ENCODE results near the gene THADA.
A peak's percentile ranks its signal among the peaks of the same experiment; 100 is the strongest.
"Not testable (repeated sequence)": the region's sequence is repeated elsewhere in the genome, so short reads cannot be mapped to it uniquely, and the experiment has no call there.

Gene THADA

DNA sequence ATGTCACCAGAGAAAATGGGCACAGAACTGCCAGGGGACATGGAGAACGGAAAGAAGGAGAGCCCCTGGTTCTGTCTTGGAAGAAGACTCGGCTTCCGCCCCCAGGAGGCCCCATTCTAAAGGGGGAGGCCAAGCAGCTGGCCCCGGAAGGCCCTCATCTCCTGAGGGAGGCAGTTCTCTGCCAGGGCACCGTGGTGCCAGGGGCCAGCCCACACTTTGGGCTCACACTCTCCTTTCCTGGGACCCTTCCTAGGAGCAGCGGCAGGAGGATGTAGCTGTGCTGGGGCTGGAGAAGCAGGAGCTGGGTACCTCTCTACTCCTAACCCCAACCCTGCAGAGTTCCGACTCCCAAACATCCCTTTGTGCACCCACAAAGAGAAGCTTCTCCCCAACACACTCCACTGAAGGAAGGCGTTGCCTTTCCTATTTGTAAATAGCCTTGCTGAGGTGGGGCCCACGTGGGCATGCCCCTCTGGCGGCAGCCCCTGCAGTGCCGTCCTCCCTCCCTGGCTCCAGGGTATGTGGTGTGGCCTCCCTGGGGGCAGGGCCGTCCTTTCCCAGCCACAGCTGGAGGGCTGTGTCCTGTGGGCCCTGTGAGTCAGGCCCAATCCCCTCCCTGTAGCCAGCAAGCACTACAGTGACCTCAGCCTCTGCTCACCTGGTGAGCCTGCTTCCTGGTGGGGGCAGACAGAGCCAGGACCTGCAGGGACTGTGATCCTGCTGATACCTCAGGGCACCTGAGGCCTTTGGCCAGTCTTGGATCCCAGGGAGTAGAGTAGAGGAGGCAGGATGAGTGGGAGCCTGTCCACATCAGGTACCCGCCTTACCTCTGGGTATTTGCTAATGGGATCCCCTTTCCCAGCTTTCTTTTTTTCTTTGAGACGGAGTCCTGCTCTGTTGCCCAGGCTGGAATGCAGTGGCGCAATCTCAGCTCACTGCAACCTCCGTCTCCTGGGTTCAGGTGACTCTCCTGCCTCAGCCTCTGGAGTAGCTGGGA lies 396.0 kb downstream of the THADA start:
- DNase-seq, result no peak

DNA sequence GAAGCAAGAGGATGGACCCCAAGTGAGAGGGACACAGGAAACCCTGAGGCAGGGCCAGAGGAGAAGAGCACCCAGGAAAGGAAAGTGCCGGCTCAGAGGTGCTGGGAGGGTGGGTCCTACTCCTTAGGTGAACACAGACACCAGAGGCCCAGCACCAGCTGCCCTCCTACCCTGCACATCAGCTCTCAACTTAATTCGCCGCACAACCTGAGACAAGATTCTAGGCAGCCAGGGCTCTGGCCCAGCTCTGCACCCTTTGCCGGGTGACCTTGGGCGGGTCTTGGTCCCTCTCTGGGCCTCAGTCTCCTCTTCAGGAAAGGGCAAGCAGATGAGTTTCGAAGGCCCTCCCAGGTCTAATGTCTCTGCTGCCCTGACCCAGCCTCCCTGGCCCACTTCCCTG lies 397.6 kb downstream of the THADA start:
- DNase-seq, result no peak

DNA sequence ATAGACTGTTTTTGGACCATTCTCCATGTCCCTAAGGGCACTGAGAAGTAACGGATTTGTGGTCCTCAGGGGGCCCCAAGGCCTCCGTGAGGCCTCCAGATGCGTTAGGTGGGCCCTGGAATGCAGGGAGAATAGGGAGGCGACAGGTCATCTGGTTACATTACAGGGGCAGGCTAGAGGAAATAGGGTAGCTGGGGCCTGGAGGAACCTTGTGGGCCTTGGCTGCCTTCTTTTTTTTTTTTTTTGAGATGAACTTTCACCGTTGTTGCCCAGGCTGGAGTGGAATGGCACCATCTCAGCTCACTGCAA lies 398.3 kb downstream of the THADA start:
- DNase-seq, result no peak

DNA sequence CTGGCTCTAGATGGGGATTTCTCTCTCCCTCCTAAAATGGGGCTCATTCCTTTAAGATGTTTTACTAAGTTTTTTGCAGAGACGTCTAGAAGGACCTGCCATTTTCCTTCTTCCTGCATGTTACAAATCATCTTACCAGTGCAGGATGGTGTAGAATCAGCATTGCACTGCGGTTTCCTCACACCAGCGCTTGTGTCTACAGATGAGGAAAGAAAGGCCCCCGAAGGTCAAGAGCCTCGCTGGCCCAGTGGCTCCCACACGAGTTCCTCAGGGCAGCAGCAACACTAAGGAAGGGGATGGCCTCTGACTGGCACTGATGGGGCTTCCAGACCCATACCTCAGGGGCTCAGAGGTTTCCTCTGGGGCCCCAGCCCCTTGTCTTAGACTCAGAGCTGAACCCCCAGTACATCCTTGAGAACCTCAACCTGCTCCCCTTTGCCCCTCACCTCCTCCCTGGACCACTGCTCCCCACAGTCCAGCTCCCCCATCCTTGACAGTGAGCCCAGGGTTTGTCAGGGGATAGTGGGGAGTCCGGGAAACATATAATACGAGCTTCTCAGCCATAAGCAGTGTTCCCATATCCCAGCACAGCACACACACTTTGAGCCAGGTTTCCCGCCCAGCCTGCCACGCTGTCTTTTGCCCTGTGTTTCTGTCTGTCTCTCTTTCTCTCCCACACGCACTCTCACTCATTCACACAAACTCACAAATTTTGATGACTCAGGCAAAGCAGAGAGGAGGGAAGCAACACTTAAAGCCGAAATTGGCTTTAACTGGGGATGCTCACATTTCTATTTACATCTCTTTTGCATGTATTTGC lies 398.9 kb downstream of the THADA start:
- peak; percentile 36 for DNase-seq

DNA sequence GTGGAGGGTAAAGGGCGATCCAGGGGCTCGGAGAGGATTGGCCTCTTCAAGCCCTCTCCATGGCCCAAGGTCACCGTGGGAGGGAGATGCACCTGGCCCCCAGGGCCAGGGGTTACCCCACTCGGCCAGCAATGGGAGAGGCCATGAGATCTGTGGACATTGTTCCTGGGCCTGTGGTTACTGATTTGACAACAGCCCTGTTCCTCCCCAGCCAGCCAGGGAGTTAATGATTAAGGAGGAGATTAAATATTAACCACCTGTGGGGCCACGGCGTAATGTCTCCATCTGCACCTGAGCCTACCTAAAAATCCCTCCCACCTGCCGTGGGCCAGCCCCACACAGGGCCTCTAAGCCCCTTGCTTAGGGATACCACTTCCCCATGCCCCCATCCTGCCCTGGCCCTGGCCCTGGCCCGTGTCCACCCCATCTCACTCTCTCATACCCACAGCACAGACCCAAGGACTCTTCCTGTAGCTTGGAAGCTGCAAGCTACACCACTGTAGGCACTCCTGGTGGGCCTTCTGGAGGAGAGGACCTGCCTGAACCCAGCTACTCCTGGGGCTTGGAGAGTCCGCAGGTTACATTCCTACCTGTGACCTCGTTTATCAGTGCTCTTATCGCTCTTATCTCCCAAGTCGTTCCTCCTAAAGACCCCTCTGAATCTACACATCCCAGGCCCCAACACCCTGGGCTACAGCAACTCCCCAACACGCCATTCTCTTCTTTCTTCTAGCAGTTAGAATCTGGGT lies 401.5 kb downstream of the THADA start:
- DNase-seq, result no peak

DNA sequence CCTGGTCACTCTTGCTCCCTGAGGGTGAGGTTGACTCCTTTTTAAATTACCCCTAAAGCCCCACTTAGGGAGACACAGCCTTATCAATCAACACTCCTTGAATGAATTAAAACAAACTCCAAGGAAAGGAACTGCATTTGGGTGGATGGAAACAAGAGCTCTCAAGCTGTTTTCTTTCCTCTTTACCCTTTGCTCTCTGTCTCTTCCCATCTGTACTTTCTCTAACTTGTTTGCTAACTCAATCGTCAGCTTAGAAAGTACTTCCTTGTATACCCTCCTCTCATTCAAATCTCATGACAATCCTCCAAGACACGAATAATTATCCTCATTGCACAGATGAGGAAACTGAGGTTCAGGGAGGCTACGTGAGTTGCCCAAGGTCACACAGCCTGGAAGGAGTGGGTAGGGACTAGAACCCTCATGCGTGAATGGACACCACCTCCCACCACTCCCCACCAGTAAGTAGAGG lies 402.2 kb downstream of the THADA start:
- no peak for DNase-seq

DNA sequence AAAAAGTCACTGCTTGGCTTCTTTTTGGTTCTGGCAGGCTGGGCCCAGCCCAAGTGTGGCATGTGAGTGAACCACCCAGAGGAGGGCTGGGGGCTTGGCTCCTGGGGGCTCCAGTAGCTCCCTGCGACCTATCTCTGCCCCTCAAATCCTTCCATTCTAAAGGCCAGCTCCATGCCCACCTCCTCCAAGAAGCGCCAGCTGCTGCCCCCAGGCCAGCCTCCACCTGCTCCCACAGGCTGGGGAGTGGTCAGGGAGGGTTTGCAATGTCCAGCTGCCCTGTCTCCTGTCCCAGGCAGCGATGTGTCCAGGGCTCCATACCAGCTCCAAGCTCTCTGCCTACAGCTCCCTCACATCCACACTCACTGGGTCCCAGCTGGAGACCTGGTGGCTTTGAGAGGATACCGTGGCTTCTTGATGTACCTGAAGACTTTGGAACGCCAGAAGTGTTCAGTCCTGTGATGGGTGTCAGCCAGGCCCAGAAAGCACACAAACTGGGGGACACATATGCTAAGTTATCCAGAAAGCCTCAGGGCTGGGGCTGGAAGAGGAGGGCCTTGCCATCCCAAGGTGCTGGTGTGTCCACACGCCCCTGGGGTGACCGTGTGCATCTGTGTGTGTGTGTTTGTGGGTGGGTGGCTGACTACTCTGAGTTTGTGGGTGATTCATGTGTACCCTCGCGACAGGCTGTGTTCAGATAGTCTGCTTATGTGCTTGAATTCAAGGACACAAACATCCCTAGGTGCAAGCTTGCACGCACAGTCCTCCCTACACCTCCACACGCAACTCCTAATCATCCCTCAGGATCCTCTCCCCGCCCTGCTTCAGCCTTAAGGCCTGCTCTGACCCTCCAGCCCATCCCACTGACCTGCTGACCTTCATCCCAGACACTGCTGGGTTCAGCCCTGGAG lies 402.8 kb downstream of the THADA start:
- peak; percentile 39 for DNase-seq

DNA sequence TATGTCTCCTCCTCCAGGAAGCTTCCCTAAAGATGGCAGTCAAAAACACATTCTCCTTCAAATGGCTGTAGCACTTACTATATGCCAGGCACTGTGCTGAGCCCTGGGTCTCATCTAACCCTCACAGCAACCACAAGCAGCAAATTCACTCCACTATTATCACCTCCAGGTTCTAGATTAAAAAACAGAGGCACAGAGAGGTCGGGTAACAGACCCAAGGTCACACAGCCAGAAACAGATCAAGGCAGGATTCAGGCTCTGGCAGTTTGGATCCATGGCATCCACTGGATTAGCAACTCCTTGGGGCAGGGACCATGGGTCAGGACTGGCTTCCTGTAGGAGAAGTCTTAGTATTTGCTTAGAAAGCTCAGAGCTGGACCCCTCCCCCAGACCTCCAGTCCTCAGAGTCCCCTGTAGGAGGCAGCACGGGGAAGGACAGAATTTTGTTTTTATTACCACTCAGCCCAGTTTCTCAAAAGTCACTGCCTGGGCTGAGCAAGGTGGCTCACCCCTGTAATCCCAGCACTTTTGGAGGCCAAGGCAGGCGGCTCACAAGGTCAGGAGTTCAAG lies 403.8 kb downstream of the THADA start:
- DNase-seq, result no peak

DNA sequence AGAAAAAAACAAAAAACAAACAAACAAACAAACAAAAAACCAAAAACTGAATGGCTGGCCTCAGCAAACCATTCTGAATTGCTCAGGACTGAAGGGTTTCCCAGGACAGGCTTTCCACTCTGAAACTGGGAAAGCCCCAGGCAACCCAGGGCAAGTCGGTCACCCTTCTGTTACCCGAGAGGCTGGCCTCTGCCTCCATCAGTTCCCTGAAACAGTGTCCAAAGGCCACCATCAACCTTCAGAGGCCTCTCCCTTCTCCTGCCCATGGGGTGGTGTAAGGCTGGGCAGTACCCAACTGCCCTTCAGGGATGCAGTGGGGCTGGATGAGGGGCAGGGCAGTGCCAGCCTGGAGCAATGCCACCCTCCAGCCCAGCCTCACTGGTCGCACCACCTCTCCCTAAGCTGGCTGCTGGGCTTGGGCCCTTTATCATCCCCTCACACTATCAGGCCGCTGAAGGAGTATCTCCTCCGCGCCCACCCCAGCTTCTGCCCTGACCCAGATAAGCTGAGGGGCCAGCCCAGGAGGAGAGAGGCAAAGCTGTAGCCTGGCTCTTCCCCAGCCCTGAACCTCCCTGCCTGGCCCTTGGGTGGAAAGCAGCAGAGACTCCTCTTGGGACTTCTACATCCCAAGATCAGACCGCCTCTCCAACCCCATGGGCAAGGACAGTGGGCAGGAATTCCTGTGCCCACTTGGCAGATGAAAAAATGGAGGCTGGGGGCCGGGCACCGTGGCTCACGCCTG lies 405.4 kb downstream of the THADA start:
- no peak for DNase-seq

DNA sequence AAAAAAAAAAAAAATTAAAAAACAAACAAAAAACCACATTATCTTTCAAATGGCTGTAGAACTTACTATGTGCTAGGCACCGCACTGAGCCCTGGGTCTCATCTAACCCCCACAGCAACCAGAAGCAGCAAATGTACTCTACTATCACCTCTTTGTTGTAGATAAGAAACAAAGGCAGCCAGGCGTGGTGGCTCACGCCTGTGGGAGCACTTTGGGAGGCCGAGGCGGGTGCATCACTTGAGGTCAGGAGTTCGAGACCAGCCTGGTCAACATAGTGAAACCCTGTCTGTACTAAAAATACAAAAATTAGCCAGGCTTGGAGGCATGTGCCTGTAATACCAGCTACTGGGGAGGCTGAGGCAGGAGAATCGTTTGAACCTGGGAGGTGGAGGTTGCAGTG lies 406.0 kb downstream of the THADA start:
- DNase-seq, result not testable (repeated sequence)

DNA sequence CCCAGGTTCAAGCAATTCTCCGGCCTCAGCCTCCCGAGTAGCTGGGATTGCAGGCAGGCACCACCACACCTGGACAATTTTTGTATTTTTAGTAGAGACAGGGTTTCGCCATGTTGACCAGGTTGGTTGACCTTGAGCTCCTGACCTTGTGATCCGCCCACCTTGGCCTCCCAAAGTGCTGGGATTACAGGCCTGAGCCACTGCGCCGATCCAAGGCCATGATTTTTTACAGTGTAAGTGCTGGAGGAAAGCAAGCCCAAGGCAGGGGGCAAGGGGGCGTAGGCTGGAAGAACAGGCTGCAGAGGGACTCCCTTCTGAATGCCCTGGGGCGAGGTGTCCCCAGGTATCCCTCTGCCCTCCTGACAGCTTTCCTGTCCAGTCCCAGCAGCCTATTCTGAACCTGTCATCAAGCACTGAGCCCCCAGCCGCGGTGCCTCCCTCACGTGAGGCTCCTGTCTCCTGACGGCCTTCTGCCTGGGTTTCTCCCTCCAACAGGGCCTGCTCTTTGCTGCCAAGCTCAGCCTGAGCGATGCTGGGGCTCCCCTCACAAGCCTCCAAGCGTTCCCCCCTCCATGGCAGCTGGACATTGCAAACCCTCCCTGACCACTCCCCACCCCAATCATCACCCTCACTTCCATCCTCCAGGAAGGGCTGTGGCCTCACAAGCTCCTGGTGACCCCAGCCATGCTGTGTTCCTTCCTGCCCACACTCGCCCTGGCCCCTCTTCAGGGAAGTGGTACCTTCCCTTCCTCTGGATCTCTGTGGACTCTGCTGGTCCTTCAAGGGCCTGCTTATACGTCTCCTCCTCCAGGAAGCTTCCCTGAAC lies 407.1 kb downstream of the THADA start:
- DNase-seq, result no peak

DNA sequence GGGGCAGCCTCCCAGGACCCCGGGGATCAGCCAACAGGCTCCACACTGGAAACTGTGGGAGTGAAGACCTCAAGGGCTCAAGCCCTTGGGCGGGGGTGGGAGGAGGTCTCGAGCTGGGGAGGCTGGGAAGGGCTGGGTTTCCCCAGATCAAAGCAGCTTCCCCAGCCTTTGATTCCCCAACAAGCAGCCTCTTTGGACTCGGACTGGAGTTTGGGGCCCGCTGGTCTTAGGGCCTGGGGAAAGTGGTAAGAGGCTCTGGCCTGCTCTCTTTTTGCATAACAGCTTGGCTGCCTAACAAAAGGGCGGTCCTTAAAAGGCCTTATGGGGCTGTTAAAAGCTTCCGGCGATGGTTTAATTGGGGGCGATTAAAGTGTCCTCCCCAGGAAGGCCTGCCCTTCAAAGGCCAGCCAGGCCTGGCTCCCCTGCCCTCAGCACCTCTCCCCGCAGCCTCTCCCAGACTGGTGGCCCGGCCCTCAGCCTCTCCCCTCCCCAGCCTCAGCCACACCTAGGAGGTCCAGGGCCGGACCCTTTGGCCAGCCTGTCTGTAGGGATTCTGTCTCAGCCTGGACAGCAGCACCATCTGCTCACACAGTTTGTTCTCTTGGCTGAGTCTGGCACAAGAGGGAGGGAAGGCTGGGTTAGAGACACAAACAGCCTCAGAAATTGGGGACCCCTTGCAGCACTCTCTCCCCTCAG lies 409.0 kb downstream of the THADA start:
- no peak for DNase-seq

DNA sequence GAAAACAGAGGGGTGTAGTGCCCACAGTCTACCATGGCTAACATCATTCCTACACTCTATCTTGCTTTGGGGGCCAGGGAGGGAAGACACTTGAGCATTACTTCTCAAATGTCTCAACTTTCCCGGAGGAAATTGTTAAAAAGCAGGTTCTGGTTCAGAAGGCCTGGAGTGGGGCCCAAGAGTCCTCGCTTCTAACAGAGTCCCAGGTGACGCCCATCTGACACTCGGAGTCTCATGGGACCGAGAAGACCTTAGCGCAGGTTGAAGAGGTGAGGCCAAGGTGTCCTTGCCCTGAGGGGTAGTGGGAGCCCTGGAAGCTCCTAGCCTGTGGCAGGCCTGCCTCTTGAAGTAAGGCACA lies 409.5 kb downstream of the THADA start:
- DNase-seq, result no peak

DNA sequence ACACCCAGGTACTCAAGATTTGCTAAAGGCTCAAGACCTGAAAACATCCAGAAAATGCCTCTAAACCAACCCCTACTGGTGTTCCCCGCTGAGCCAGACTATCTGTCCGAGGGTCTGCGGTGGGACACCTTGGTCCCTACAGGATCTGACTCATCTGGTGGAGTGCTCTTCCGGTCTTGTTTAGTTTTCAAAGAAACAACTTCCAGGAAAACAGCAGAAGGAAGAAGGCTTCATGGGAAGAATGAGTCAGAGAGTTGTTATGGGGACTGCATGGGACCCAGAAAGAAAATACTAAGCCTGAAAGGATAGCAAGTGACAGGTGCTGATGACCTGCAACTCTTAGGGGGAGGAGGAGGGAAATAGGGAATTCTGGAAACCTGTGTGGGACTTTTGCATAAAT lies 410.7 kb downstream of the THADA start:
- DNase-seq, result no peak

DNA sequence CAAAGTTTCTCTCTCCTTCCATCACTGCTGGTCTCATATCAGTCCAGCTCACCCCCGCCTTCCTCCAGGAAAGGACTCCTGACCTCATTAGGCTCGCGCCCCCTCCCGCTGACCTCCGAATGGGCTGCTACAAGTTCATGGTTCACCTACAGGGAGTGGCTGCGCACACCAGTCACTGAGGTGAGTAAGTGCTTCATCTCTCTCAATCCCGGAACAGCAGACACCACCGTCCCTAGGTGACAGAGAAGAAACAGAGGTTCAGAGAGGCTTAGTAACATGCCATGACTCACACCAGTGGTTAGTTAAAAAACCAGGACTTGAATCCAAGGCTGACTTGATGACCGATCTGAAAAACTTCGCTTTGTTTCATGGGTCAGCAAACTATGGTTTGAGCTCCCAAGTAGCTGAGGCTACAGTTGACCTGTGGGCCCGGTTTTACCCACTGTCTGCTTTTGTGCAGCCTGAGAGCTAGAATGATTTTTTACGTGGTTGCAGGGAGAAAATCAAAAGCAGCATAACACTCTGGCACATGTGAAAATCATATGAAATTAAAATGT lies 411.4 kb downstream of the THADA start:
- DNase-seq, result peak; percentile 70

DNA sequence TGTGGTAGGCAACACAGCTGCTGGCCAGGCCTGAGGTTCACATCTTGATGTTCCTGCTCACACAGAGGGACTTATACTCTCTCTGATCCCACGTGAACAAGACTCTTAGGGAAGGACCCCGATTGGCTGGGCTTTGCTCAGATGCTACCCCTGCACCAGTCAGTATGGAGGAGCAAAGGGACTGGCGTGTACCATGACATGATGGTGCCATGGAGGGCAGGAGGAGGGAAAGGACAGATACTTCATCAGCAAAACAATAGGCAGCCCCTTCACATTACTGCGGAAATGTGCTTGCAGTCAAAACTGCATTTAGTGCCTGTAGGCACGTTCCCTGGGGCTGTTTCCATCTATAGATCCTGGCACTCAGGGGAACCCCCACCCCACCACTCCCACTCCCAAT lies 412.1 kb downstream of the THADA start:
- no peak for DNase-seq

DNA sequence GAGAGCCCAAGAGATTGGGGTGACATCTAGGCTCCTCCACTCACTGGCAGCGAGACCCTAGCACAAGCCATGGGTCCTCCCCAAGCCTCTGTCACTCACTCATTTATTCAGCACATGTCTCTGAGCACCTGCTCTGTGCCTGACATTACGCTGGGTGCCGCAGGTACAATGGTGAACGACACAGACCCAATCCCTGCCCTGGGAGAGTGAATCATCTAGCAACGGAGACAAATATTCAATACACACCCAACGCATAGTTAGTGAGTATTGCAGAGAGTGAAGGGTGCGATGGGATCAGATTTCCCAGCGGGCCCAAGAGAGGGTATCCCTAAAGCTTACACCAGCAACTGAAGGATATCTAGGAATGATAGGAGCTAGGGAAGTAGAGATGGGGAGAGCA lies 414.9 kb downstream of the THADA start:
- DNase-seq, result no peak
